Fibroblast of skin of right quadriceps (primary cell): ENCODE data around the gene PDLIM1.

ENCODE experiments used
- DNase-seq: peaks from one replicate; pipeline ENCODE4 v3.0.0-alpha.2; 2013

Gene PDLIM1, protein sequence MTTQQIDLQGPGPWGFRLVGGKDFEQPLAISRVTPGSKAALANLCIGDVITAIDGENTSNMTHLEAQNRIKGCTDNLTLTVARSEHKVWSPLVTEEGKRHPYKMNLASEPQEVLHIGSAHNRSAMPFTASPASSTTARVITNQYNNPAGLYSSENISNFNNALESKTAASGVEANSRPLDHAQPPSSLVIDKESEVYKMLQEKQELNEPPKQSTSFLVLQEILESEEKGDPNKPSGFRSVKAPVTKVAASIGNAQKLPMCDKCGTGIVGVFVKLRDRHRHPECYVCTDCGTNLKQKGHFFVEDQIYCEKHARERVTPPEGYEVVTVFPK

GRCh38 chr10:95290461-95291364 lies at the start of gene PDLIM1:
Gene PDLIM1 (minus strand): TSS chr10:95291003. CDS start chr10:95290915, 88 bp downstream.
- peak; percentile 60 for DNase-seq

GRCh38 chr10:95339863-95340262 lies 49.1 kb upstream of the PDLIM1 start:
- DNase-seq: no peak

DNA sequence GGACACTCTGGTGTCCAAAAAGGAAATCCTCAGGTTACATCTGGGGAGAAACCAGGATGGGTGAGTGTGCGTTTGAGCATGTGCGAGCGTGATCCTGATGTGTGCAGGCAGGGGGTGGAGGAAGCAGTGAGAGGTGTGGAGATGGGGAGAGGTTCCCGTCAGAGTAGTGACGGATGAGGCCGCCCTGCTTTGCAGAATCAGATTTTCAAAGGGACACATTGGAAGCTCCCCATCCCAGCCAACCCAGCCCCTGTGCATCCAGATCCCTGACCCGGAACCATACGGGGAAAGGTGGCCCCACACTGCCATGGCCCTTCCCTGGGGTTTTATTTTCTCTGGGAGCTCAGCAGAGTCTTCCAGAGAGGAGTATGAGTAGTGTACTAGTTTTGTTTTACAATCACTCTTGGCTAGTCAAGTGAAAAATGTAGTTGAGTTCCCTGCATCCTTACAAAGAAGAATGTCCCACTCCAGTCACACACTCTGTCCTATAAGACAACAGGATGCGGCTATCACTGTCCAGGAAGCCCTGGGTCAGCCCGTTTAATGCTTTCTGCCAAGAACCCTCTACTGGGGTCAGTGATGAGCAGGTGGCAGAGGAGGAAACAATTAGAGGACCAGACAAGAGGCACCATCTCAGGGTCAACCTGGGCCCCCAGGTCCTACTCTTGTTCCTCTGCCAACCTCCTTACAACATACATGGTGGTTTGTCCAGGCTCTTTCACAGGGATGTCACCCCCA lies 46.8 kb upstream of the PDLIM1 start:
- no peak for DNase-seq

DNA sequence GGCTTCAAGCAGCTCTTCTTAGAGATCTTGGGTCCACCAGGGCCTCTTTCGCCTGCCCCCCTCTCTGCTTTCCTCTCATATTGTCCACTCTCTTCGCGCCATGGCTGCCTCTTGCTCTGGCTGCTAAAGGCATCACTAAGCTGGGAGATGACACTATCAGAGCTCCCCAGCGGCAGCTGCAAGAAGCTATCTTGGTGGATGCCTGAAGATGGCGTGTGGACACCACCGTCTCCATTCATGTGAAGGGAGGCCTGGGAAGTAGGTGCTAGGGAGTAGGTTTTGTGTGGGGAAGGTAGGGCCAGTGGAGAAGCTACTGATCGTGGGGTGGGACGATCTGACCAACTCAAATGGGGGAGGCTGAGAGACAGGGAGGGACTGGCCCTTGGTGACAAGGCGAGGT lies 45.9 kb upstream of the PDLIM1 start:
- no peak for DNase-seq

- DNase-seq: no peak
Measured at GRCh38 chr10:95335933-95336699, 45.3 kb upstream of the PDLIM1 start.

GRCh38 chr10:95334805-95335144 lies 44.0 kb upstream of the PDLIM1 start:
- no peak for DNase-seq

GRCh38 chr10:95333997-95334804 lies 43.4 kb upstream of the PDLIM1 start:
- peak; percentile 86 for DNase-seq

DNA sequence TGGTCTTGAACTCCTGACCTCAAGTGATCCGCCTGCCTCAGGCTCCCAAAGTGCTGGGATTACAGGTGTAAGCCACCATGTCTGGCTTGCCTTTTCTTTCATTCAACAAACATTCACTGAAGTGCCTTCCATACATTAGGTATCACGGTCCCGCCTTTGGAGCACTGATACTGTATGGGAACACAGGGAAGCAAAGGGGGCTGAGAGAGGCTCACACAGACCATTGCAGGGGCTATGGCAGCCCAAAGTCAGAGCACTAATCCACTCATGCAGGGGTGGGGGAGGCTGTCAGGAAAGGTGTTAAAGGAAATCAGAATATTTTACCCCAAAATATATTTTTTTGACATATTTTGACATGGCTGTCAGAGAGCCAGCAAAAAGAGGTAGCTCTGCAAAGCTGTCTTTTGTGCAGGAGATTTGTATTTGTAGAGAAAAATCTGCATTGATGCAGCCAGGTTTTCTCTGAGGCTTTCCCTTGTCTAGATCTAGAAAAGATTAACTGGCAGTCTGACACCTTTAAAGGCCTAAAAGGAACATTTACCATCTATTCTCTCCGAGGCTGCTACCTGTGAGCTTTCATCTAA lies 42.0 kb upstream of the PDLIM1 start:
- DNase-seq: no peak

DNA sequence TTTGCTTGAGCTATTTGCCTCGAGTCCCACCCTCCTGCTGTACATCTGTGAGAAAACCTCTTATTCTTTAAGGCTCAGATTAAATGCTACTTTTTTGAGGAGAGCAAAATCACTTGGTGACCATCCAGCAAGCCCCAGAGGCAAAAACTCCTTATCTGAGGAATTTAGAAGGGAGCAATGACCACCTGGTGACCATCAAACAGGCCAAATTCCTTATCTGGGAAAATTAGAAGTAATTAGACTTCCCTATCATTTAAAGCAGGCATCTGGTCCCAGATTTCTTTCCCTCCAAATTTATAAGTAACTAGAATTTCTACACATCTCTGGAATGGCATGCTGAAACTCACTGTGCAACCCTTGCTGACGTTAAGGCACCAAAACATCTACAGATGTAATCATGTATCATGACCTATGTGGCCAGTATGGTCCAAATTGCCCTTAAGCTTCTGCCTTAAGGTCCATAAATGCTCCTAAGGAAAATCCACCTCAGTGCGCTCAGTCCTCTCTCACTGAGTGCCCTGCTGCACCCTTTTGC lies 40.9 kb upstream of the PDLIM1 start:
- no peak for DNase-seq

- DNase-seq: no peak
Measured at GRCh38 chr10:95330966-95331453, 40.2 kb upstream of the PDLIM1 start.

GRCh38 chr10:95329296-95329695 lies 38.5 kb upstream of the PDLIM1 start:
- DNase-seq: no peak

GRCh38 chr10:95328013-95328412 lies 37.2 kb upstream of the PDLIM1 start:
- no peak for DNase-seq

GRCh38 chr10:95327367-95327766 lies 36.6 kb upstream of the PDLIM1 start:
- DNase-seq: peak; percentile 76

GRCh38 chr10:95326396-95326795 lies 35.6 kb upstream of the PDLIM1 start:
- DNase-seq: no peak

DNA sequence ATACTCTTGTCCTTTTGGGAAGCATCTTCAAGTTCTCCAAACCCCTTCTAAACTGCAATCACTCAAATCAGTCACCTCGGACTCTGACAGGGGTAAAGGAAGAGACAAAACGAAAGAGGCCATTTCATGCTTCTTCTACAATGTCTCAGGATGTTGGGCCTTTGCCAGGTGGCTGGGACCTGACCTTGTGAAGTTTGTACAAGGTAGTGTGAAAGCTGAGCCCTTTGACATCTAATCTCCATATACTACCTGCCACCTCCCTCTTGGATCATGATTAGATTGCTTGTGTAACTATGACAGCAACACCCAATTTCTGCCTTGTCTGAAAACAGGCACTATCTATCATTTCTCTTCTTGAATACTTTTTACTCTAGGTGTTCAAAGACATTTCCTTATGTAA lies 35.1 kb upstream of the PDLIM1 start:
- DNase-seq: no peak

- DNase-seq: no peak
Measured at GRCh38 chr10:95324436-95325268, 33.8 kb upstream of the PDLIM1 start.

- DNase-seq: peak; percentile 34
Measured at GRCh38 chr10:95321554-95322301, 30.9 kb upstream of the PDLIM1 start.

- no peak for DNase-seq
Measured at GRCh38 chr10:95319239-95319638, 28.4 kb upstream of the PDLIM1 start.

- no peak for DNase-seq
Measured at GRCh38 chr10:95315509-95315908, 24.7 kb upstream of the PDLIM1 start.
